ENCODE data around the gene MRPL58.

- TF ChIP-seq, protein P1, sequence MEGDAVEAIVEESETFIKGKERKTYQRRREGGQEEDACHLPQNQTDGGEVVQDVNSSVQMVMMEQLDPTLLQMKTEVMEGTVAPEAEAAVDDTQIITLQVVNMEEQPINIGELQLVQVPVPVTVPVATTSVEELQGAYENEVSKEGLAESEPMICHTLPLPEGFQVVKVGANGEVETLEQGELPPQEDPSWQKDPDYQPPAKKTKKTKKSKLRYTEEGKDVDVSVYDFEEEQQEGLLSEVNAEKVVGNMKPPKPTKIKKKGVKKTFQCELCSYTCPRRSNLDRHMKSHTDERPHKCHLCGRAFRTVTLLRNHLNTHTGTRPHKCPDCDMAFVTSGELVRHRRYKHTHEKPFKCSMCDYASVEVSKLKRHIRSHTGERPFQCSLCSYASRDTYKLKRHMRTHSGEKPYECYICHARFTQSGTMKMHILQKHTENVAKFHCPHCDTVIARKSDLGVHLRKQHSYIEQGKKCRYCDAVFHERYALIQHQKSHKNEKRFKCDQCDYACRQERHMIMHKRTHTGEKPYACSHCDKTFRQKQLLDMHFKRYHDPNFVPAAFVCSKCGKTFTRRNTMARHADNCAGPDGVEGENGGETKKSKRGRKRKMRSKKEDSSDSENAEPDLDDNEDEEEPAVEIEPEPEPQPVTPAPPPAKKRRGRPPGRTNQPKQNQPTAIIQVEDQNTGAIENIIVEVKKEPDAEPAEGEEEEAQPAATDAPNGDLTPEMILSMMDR (conservative IDR thresholded peaks at IDR 0.05; ENCODE audit: low read length) = no peak
- TF ChIP-seq EZH2phosphoT487 (IDR thresholded peaks at IDR 0.05; ENCODE audit: borderline replicate concordance, low read depth, low read length) = no peak
Observed at GRCh38 chr17:74971069-74971841, 41.2 kb upstream of the MRPL58 start.

Measured in OCI-LY7 (cell line).